Measurements from ENCODE around the gene PTH2R. TPM values are rescaled to one million over a fixed set of nuclear protein-coding genes. Genes with fewer than 3 reads are reported as not detected.

The PTH2R gene
- total and polyA plus RNA-seq, 2 donors (not counting 3 experiments of a cell fraction or from before 2014, with no cell fraction given) = not detected

- Histone ChIP-seq H3K4me2 (ENCODE audit: insufficient read depth, low read length) (no peak overlapping the region), H3K79me2 (ENCODE audit: control insufficient read depth, insufficient read depth, low read length) (no peaks in the 10 kb centered on the region), H2AFZ (ENCODE audit: low read depth, low read length) (no peak overlapping the region), H3K9me1 (replicated peaks; ENCODE audit: control insufficient read depth, extremely low read depth, insufficient read depth, low read length) (no peaks in the 10 kb centered on the region), H3K27ac (ENCODE audit: insufficient read depth, low read depth, low read length) (no peak overlapping the region), H3K9me3 (replicated peaks; ENCODE audit: control insufficient read depth, insufficient read depth, low read length) (no peaks in the 10 kb centered on the region), H3K9ac (replicated peaks; ENCODE audit: extremely low read depth, insufficient read depth, low read length) (no peak overlapping the region), H3K36me3 (ENCODE audit: control insufficient read depth in 2 of 2, extremely low read depth in 1 of 2, insufficient read depth in 2 of 2, low read length in 2 of 2) (no peaks in the 10 kb centered on the region), H3K4me3 (replicated peaks in 1 of 3; ENCODE audit: insufficient read depth in 1 of 3, low read depth in 1 of 3, low read length in 3 of 3) (no peak overlapping the region), H4K20me1 (replicated peaks; ENCODE audit: control insufficient read depth, extremely low read depth, insufficient read depth, low read length) (no peaks in the 10 kb centered on the region), H3K27me3 (ENCODE audit: control insufficient read depth in 2 of 2, insufficient read depth in 2 of 2, low read length in 2 of 2) (no peaks in the 10 kb centered on the region), H3K4me1 (ENCODE audit: control insufficient read depth, extremely low read depth, insufficient read depth, low read length) (no peaks in the 10 kb centered on the region)
- CTCF ChIA-PET = no interaction called here
- TF ChIP-seq MYC (IDR thresholded peaks at IDR 0.05; ENCODE audit: low read depth, low read length) = no peak
- DNase-seq (ENCODE audit: low read depth, low spot score) (no peak), FAIRE-seq (no peak)
- dilution Hi-C loops (cut with MboI; ENCODE audit: extremely low pct_ligation_motif_present, low sequenced_read_pairs) = no loop called here
- POLR2A ChIA-PET = no interaction called here
- BruUV-seq (replicated peaks) = no TSS peak
- intact Hi-C loops (cut with micrococcal nuclease) = no loop called here
Measured at GRCh38 chr2:208360259-208361076, 46.1 kb upstream of the PTH2R start.

- Histone ChIP-seq H3K79me2 (ENCODE audit: control insufficient read depth, insufficient read depth, low read length) (no peaks in the 10 kb centered on the region), H3K4me1 (ENCODE audit: control insufficient read depth, extremely low read depth, insufficient read depth, low read length) (no peaks in the 10 kb centered on the region), H3K27ac (ENCODE audit: insufficient read depth, low read depth, low read length) (no peak overlapping the region), H3K9me3 (replicated peaks; ENCODE audit: control insufficient read depth, insufficient read depth, low read length) (no peaks in the 10 kb centered on the region), H3K4me3 (replicated peaks in 1 of 3; ENCODE audit: insufficient read depth in 1 of 3, low read depth in 1 of 3, low read length in 3 of 3) (no peak overlapping the region), H3K9ac (replicated peaks; ENCODE audit: extremely low read depth, insufficient read depth, low read length) (no peak overlapping the region), H2AFZ (ENCODE audit: low read depth, low read length) (no peak overlapping the region), H3K9me1 (replicated peaks; ENCODE audit: control insufficient read depth, extremely low read depth, insufficient read depth, low read length) (no peaks in the 10 kb centered on the region), H3K4me2 (ENCODE audit: insufficient read depth, low read length) (no peak overlapping the region), H4K20me1 (replicated peaks; ENCODE audit: control insufficient read depth, extremely low read depth, insufficient read depth, low read length) (no peaks in the 10 kb centered on the region), H3K27me3 (ENCODE audit: control insufficient read depth in 2 of 2, insufficient read depth in 2 of 2, low read length in 2 of 2) (no peaks in the 10 kb centered on the region), H3K36me3 (ENCODE audit: control insufficient read depth in 2 of 2, extremely low read depth in 1 of 2, insufficient read depth in 2 of 2, low read length in 2 of 2) (no peaks in the 10 kb centered on the region)
- no peak for TF ChIP-seq GATA2 (IDR thresholded peaks at IDR 0.05; ENCODE audit: insufficient read depth, insufficient read length, low read depth, low read length)
- no peak for TF ChIP-seq FOS (IDR thresholded peaks at IDR 0.05; ENCODE audit: borderline replicate concordance, insufficient read depth, low read length)
- TF ChIP-seq POLR2AphosphoS5 (IDR thresholded peaks at IDR 0.05; ENCODE audit: insufficient read depth, low read depth, low read length) = no peak
- no peak for TF ChIP-seq EZH2 (IDR thresholded peaks at IDR 0.05; ENCODE audit: borderline replicate concordance, low read depth, low read length, severe bottlenecking)
- TF ChIP-seq JUN (IDR thresholded peaks at IDR 0.05; ENCODE audit: borderline replicate concordance, insufficient read depth, insufficient read length, low read depth) = no peak
- no peak for TF ChIP-seq MYC (IDR thresholded peaks at IDR 0.05; ENCODE audit: low read depth, low read length)
- no peak for DNase-seq (ENCODE audit: low read depth, low spot score)
- intact Hi-C loops (cut with micrococcal nuclease) = no loop called here
- CTCF ChIA-PET = interaction anchor here (0.9 kb wide), 1 partner anchor 12 kb away, joined by 3 read pairs; no protein-coding TSS in a partner anchor
- no TSS peak for BruUV-seq (replicated peaks)
- dilution Hi-C loops (cut with MboI; ENCODE audit: extremely low pct_ligation_motif_present, low sequenced_read_pairs) = no loop called here
- no peak for FAIRE-seq
- POLR2A ChIA-PET = no interaction called here
Measured at GRCh38 chr2:208361077-208361441, 45.5 kb upstream of the PTH2R start.
